ENCODE data around the gene DHX32. TPM values are rescaled to one million over a fixed set of nuclear protein-coding genes. Genes with fewer than 3 reads are reported as not detected.
A peak's percentile ranks its signal among the peaks of the same experiment; 100 is the strongest.
"Not testable (repeated sequence)": the region's sequence is repeated elsewhere in the genome, so short reads cannot be mapped to it uniquely, and the experiment has no call there.

DHX32 gene
- polyA plus RNA-seq, 1 donor from 2014 or later, result 25.2 TPM

DNA sequence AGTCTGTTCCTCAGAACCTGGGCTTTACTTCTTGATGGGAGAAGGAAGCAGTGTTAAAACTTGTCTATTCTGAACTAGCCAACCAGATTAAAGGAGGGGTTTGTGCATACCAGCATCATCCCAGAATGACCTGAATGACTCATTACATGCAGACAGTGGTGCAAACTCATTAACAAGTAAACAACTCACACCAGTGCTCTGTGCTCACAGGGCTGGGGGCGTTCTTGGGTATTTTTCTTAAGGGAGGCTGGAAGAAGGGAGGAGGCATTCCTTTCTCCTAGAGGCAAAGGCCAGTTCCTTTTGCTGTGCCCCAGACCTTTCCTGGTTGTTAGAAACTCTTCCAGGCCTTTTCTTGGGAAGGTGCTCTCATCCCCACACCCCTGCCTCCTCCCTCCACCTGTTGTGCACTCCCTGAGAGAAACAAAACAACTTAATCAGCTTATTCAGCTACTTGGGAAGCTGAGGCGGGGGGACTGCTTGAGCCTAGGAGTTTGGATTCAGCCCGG, 22.1 kb upstream of the DHX32 start:
- H3K9me2 ChIP-seq (ENCODE audit: insufficient read depth, low read length); H3K4me2 ChIP-seq (ENCODE audit: low read length); H3F3A ChIP-seq (ENCODE audit: insufficient read depth, low read length, poor library complexity, severe bottlenecking); H3K36me3 ChIP-seq (ENCODE audit: insufficient read depth, low read length); H3K9ac ChIP-seq (ENCODE audit: low read length); H3K9me3 ChIP-seq (ENCODE audit: low read length); H3K4me3 ChIP-seq (ENCODE audit: low read length); H3K27me3 ChIP-seq (ENCODE audit: insufficient read depth, low read depth, low read length); H2AFZ ChIP-seq (ENCODE audit: low read depth, low read length); H3K79me2 ChIP-seq (replicated peaks; ENCODE audit: insufficient read depth, low read length); H3K27ac ChIP-seq (ENCODE audit: low read length); H4K20me1 ChIP-seq (ENCODE audit: insufficient read depth): not testable (repeated sequence)

DNA sequence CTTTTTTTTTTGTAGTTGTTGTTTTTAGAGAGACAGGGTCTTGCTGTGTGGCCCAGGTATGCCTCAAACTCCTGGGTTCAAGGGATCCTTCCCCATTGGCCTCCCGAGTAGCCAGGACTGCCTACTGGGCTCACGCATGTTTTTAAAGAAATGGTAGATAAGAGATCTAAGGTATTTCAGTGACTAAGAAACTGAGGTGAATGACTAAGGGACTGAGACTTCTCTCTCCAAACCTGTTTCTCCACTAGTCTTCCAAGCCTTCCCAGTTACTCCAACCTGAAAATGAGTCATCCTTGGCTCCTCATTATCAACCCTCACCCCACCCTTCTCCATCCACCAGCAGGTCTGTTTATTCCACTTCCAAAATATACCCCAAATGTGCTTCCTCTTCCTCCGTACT, 19.9 kb upstream of the DHX32 start:
- H3F3A ChIP-seq (ENCODE audit: insufficient read depth, low read length, poor library complexity, severe bottlenecking); H3K4me3 ChIP-seq (ENCODE audit: low read length); H2AFZ ChIP-seq (ENCODE audit: low read depth, low read length); H3K27ac ChIP-seq (ENCODE audit: low read length); H3K27me3 ChIP-seq (ENCODE audit: insufficient read depth, low read depth, low read length); H3K79me2 ChIP-seq (replicated peaks; ENCODE audit: insufficient read depth, low read length); H4K20me1 ChIP-seq (ENCODE audit: insufficient read depth); H3K9ac ChIP-seq (ENCODE audit: low read length); H3K36me3 ChIP-seq (ENCODE audit: insufficient read depth, low read length); H3K4me2 ChIP-seq (ENCODE audit: low read length); H3K9me2 ChIP-seq (ENCODE audit: insufficient read depth, low read length); H3K9me3 ChIP-seq (ENCODE audit: low read length): not testable (repeated sequence)

DNA sequence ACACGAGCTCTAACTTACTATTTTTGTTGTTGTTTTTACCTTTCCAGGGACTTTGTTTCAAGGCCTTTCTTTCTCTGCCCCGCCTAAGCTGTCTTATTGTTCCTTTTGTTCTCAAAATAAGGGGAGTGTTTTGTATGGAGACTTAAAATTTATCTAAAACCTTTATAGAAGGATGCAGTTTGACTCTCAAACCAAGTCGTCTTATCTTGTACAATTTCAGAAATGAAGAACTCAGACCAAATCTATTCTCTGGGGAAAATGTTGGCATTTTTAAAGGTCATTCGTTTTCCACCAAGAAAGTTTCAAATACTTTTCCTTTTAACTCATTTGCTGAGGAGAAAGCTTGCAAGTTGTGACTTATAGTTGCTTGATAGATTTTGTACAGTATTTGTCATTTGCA, 16.2 kb upstream of the DHX32 start:
- H3K36me3 ChIP-seq (ENCODE audit: insufficient read depth, low read length); H4K20me1 ChIP-seq (ENCODE audit: insufficient read depth); H3K79me2 ChIP-seq (replicated peaks; ENCODE audit: insufficient read depth, low read length); H3F3A ChIP-seq (ENCODE audit: insufficient read depth, low read length, poor library complexity, severe bottlenecking); H3K27ac ChIP-seq (ENCODE audit: low read length); H3K27me3 ChIP-seq (ENCODE audit: insufficient read depth, low read depth, low read length); H3K9me3 ChIP-seq (ENCODE audit: low read length); H3K4me2 ChIP-seq (ENCODE audit: low read length); H2AFZ ChIP-seq (ENCODE audit: low read depth, low read length); H3K9me2 ChIP-seq (ENCODE audit: insufficient read depth, low read length); H3K9ac ChIP-seq (ENCODE audit: low read length): not testable (repeated sequence)
- H3K4me3 ChIP-seq (ENCODE audit: low read length), result peak overlapping the region; percentile 75

DNA sequence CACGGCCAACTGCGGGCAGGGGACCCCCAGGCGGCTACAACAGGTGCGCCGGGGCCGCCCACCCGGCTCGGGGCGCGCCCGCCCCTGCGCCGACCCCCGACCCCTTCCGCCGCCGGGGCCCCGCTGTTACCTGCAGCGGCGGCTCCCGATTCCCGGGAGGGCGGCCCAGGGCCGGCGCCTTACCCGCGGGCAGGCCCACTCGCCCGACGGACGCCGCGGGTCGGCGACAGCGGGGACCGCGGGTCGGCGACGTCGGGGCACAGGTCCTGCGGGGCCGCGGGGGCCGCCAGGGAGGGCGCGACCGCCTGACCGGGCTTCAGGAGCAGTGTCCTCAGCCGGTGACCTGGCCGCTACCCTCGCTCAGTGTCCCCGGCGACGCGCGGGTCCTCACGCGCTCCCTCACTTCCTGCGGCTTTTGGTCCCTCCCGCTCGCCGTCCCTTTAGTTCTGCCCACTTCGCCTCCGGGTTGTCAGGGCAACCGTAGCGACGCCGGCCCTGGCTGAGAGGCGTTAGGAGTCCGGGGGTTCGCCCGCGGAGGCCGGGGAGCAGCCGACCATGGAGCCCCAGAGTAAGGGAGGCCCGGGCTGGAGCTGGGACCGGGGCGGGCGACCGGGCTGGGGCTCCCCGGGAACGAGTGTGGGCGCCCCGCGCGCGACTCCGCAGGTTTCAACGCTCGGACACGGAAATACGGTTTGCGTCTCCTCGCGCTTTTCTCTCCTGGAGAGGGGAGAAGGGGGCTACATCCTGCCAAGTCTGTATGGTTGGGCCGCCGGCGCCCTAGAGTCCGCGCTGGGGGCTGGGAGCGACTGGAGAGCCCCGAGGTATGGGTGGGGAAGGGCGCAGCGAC, 15.2 kb upstream of the DHX32 start, which contains the start of gene FANK1:
FANK1 (plus strand) TSS at position 477 of the 847 bp plus-strand sequence; CDS start at position 556, 79 bp downstream.
- H3K9ac ChIP-seq (ENCODE audit: low read length), result peak within 1 kb of the TSS; percentile 50
- H3K4me3 ChIP-seq (ENCODE audit: low read length), result peak within 1 kb of the TSS; percentile 75
- not testable (repeated sequence) for H3K27me3 ChIP-seq (ENCODE audit: insufficient read depth, low read depth, low read length); H3K36me3 ChIP-seq (ENCODE audit: insufficient read depth, low read length); H4K20me1 ChIP-seq (ENCODE audit: insufficient read depth); H3K9me2 ChIP-seq (ENCODE audit: insufficient read depth, low read length); H3F3A ChIP-seq (ENCODE audit: insufficient read depth, low read length, poor library complexity, severe bottlenecking); H3K27ac ChIP-seq (ENCODE audit: low read length); H3K9me3 ChIP-seq (ENCODE audit: low read length); H2AFZ ChIP-seq (ENCODE audit: low read depth, low read length); H3K79me2 ChIP-seq (replicated peaks; ENCODE audit: insufficient read depth, low read length)
- peak; percentile 52 for TF ChIP-seq MXI1 (conservative IDR thresholded peaks at IDR 0.05; ENCODE audit: poor library complexity, severe bottlenecking)
- peak; percentile 57 for TF ChIP-seq POLR2AphosphoS5 (IDR thresholded peaks at IDR 0.05)
- H3K4me2 ChIP-seq (ENCODE audit: low read length), result peak within 1 kb of the TSS; percentile 44

DNA sequence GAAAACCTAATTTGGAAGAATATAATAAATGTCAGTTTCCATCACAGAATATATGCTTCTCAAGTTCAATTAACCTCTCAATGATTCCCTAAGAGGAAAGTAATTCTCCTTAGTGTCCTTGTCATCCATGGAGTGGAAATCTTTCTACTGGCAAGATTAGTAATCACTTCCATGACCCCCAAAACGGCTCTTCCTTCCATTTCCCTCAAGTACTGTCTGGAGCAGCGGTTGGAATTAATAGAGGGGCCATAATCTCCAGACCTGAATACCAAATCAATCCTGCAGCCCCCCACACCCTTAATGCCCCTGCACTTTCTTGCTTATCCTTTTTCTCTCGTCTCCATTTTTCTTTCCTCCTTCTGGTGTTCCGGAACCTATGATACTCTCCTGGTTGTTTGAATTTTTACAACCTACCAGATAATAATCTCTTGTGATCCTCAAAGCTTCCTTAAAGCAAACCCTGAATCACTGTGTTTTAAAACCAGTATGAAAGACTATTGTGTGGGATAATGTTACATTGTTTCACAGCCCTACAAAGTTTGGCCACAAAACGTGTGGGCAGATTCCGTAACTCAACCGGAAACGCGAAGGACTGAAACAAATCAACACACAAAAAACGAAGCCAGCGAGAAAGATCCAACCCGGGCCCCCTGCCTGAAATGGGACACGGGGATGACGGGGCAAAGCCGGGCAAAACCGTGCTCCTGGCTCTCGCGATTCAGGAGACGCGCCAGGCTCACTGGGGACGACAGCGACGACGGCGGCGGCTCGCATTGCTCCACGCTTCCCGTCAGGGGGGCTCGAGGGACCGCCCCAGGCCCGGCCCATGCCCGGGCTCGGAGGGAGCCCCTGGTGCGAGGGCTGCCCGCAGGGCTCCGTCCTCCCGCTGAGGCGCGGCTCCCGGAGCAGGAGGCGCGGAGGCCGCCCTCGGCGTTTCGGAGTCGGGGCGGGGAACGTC, 14.3 kb upstream of the DHX32 start:
- not testable (repeated sequence) for H3K27me3 ChIP-seq (ENCODE audit: insufficient read depth, low read depth, low read length); H3K9me2 ChIP-seq (ENCODE audit: insufficient read depth, low read length); H3K79me2 ChIP-seq (replicated peaks; ENCODE audit: insufficient read depth, low read length); H3K36me3 ChIP-seq (ENCODE audit: insufficient read depth, low read length); H4K20me1 ChIP-seq (ENCODE audit: insufficient read depth); H2AFZ ChIP-seq (ENCODE audit: low read depth, low read length); H3F3A ChIP-seq (ENCODE audit: insufficient read depth, low read length, poor library complexity, severe bottlenecking); H3K9me3 ChIP-seq (ENCODE audit: low read length); H3K27ac ChIP-seq (ENCODE audit: low read length)
- H3K4me2 ChIP-seq (ENCODE audit: low read length), result peak overlapping the region; percentile 44
- peak overlapping the region; percentile 50 for H3K9ac ChIP-seq (ENCODE audit: low read length)
- H3K4me3 ChIP-seq (ENCODE audit: low read length), result peak overlapping the region; percentile 65
- TF ChIP-seq POLR2AphosphoS5 (IDR thresholded peaks at IDR 0.05) (peak; percentile 15), MXI1 (conservative IDR thresholded peaks at IDR 0.05; ENCODE audit: poor library complexity, severe bottlenecking) (peak; percentile 33)

DNA sequence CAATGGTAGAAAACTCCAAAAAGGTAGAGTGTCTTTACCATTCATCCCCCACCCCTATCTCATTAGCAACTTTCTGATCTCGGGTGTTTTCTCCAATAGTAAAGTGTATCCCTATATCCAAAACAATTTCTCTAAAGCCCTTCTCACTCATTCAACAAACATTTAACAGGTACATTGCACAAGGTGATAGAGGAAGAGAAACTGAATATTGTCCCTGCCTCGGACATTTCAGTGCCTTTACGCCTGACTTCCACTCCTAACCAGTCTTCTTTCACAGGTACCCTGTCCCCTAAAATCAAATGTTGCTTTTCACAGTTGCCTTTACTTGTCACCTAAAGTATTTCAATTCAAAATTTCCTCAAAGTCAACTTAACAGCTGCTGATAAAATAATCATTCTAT, 13.1 kb upstream of the DHX32 start:
- not testable (repeated sequence) for H3K79me2 ChIP-seq (replicated peaks; ENCODE audit: insufficient read depth, low read length); H2AFZ ChIP-seq (ENCODE audit: low read depth, low read length); H3K27me3 ChIP-seq (ENCODE audit: insufficient read depth, low read depth, low read length); H3K36me3 ChIP-seq (ENCODE audit: insufficient read depth, low read length); H3K4me3 ChIP-seq (ENCODE audit: low read length); H3K9me3 ChIP-seq (ENCODE audit: low read length); H3K9me2 ChIP-seq (ENCODE audit: insufficient read depth, low read length); H3K27ac ChIP-seq (ENCODE audit: low read length); H4K20me1 ChIP-seq (ENCODE audit: insufficient read depth); H3F3A ChIP-seq (ENCODE audit: insufficient read depth, low read length, poor library complexity, severe bottlenecking); H3K9ac ChIP-seq (ENCODE audit: low read length); H3K4me2 ChIP-seq (ENCODE audit: low read length)

DNA sequence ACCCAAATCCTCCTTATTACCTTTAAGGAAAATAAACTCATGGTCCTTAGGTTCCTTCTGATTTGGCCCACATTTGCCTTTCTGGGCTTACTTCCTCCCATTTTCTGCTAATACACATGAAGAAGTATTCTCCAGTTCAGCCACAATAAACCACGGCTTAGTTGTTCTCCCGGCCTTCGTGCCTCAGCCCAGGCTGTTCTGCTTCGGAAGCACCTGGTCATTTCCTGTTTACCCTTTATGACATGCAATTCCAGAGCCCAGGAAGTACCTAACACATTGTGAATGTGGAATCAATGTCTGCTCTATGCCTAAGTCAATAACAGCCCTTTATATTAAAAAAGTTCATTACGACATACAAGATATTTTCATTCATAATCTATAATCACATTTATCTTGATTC, 11.3 kb upstream of the DHX32 start:
- not testable (repeated sequence) for H3K9ac ChIP-seq (ENCODE audit: low read length); H3K27me3 ChIP-seq (ENCODE audit: insufficient read depth, low read depth, low read length); H3K9me2 ChIP-seq (ENCODE audit: insufficient read depth, low read length); H3K9me3 ChIP-seq (ENCODE audit: low read length); H3K4me2 ChIP-seq (ENCODE audit: low read length); H3K4me3 ChIP-seq (ENCODE audit: low read length); H3K27ac ChIP-seq (ENCODE audit: low read length); H3K36me3 ChIP-seq (ENCODE audit: insufficient read depth, low read length); H3K79me2 ChIP-seq (replicated peaks; ENCODE audit: insufficient read depth, low read length); H2AFZ ChIP-seq (ENCODE audit: low read depth, low read length); H4K20me1 ChIP-seq (ENCODE audit: insufficient read depth); H3F3A ChIP-seq (ENCODE audit: insufficient read depth, low read length, poor library complexity, severe bottlenecking)
